ENCODE results near the gene RAD9A. TPM values are rescaled to one million over a fixed set of nuclear protein-coding genes. Genes with fewer than 3 reads are reported as not detected.

The RAD9A gene
- total RNA-seq, 1 donor from 2014 or later, result 49.4 TPM

GRCh38 chr11:67352546-67353316, 39.1 kb upstream of the RAD9A start:
- no peaks in the 10 kb centered on the region for H3K9me3 Mint-ChIP-seq
- no peak for DNase-seq (ENCODE audit: low read depth, low spot score)

GRCh38 chr11:67353317-67354074, 38.3 kb upstream of the RAD9A start, which contains the start of gene POLD4:
POLD4 (minus strand) TSS chr11:67353546; CDS start chr11:67353399, 147 bp downstream.
- H3K9me3 Mint-ChIP-seq, result no peaks in the 10 kb centered on the region
- TF ChIP-seq CTCF (conservative IDR thresholded peaks at IDR 0.05), result no peak
- H3K27ac Mint-ChIP-seq (ENCODE audit: unreplicated experiment), result peak within 1 kb of the TSS; percentile 73
- no peaks in the 10 kb centered on the region for H3K36me3 Mint-ChIP-seq (ENCODE audit: low read depth)
- H3K4me3 Mint-ChIP-seq, result peak within 1 kb of the TSS; percentile 92
- DNase-seq (ENCODE audit: low read depth, low spot score), result peak; percentile 89
- H3K27me3 Mint-ChIP-seq (ENCODE audit: low read depth), result no peaks in the 10 kb centered on the region
- H3K4me1 Mint-ChIP-seq, result peaks cover 35% of the 10 kb centered on the region

More at GRCh38 chr11:67352546-67353316, 39.1 kb upstream of the RAD9A start:
- no peaks in the 10 kb centered on the region for H3K36me3 Mint-ChIP-seq (ENCODE audit: low read depth)
- TF ChIP-seq CTCF (conservative IDR thresholded peaks at IDR 0.05), result no peak
- peaks cover 35% of the 10 kb centered on the region for H3K4me1 Mint-ChIP-seq
- H3K27me3 Mint-ChIP-seq (ENCODE audit: low read depth), result no peaks in the 10 kb centered on the region
- peak overlapping the region; percentile 92 for H3K4me3 Mint-ChIP-seq
- peak overlapping the region; percentile 73 for H3K27ac Mint-ChIP-seq (ENCODE audit: unreplicated experiment)

- H3K9me3 Mint-ChIP-seq, result no peaks in the 10 kb centered on the region
- no peak for DNase-seq (ENCODE audit: low read depth, low spot score)
- H3K27ac Mint-ChIP-seq (ENCODE audit: unreplicated experiment), result peak overlapping the region; percentile 67
- H3K27me3 Mint-ChIP-seq (ENCODE audit: low read depth), result no peaks in the 10 kb centered on the region
- TF ChIP-seq CTCF (conservative IDR thresholded peaks at IDR 0.05), result no peak
- peak overlapping the region; percentile 92 for H3K4me3 Mint-ChIP-seq
- H3K4me1 Mint-ChIP-seq, result peaks cover 35% of the 10 kb centered on the region
- H3K36me3 Mint-ChIP-seq (ENCODE audit: low read depth), result no peaks in the 10 kb centered on the region
Measured at GRCh38 chr11:67354075-67355022, 37.4 kb upstream of the RAD9A start.

GRCh38 chr11:67355023-67355793, 36.6 kb upstream of the RAD9A start:
- no peak overlapping the region for H3K27ac Mint-ChIP-seq (ENCODE audit: unreplicated experiment)
- H3K4me3 Mint-ChIP-seq, result no peak overlapping the region
- H3K36me3 Mint-ChIP-seq (ENCODE audit: low read depth), result no peaks in the 10 kb centered on the region
- no peak for TF ChIP-seq CTCF (conservative IDR thresholded peaks at IDR 0.05)
- DNase-seq (ENCODE audit: low read depth, low spot score), result no peak
- peaks cover 35% of the 10 kb centered on the region for H3K4me1 Mint-ChIP-seq
- no peaks in the 10 kb centered on the region for H3K27me3 Mint-ChIP-seq (ENCODE audit: low read depth)
- H3K9me3 Mint-ChIP-seq, result no peaks in the 10 kb centered on the region
